ENCODE results near the gene PDE8B. TPM values are rescaled to one million over a fixed set of nuclear protein-coding genes. Genes with fewer than 3 reads are reported as not detected.

Gene PDE8B
- total RNA-seq, 1 experiment from 2014 or later, result not detected

Other genes starting within 250 kb of the PDE8B start
- gene AGGF1, start 180.3 kb upstream of the PDE8B start, total RNA-seq (2014; rRNA removed; shearing (Covaris generic)), result 31.4 and 39.1 TPM in 2 replicates
- 0.63 and 0.85 TPM in 2 replicates for gene ZBED3, start 123.4 kb upstream of the PDE8B start, total RNA-seq (2014; rRNA removed; shearing (Covaris generic))